ENCODE measurements around the gene YWHAH.

- no peak for TF ChIP-seq POLR2A (IDR thresholded peaks at IDR 0.05)
- TF ChIP-seq CTCF (IDR thresholded peaks at IDR 0.05): no peak
Measured at GRCh38 chr22:31923747-31924146, 20.6 kb upstream of the YWHAH start.

Data from body of pancreas (tissue), 4 donors.